Testis (tissue), 3 donors: ENCODE data around the gene PPP1R26. TPM values are rescaled to one million over a fixed set of nuclear protein-coding genes. Genes with fewer than 3 reads are reported as not detected.

Experiments
- DNase-seq: peaks from one replicate; pipeline ENCODE4 v3.0.0-alpha.2; 2019
- H3K27ac ChIP-seq, 2 donors: fragments of 200-600 bp; sonication (generic); one replicate each; pipeline ENCODE4 v1.5.1; 2019
- H3K27me3 ChIP-seq: fragments of 200-600 bp; sonication (generic); one replicate; pipeline ENCODE4 v1.5.1; 2019
- H3K36me3 ChIP-seq: fragments of 200-600 bp; sonication (generic); one replicate; pipeline ENCODE4 v1.5.1; 2017; ENCODE audit warnings: low read depth; ENCODE audit errors: missing control alignments
- H3K4me1 ChIP-seq: fragments of 200-600 bp; sonication (generic); one replicate; pipeline ENCODE4 v1.5.1; 2019
- H3K4me3 ChIP-seq, 2 donors: fragments of 200-600 bp; sonication (generic); one replicate each; pipeline ENCODE4 v1.5.1; 2017 to 2019
- H3K9me3 ChIP-seq: fragments of 200-600 bp; sonication (generic); one replicate; pipeline ENCODE4 v1.5.1; 2017
- CTCF ChIP-seq, 3 experiments: fragments of 450-650 bp in 2 of 3; fragments of 200-600 bp in 1 of 3; sonication (generic) in 1 of 3; IDR thresholded peaks; one replicate each; pipeline ENCODE4 v1.5.1; 2016 to 2019; ENCODE audit warnings: antibody characterized with exemption in 3 of 3, mild to moderate bottlenecking in 2 of 3, moderate library complexity in 1 of 3
- POLR2A ChIP-seq: fragments of 450-650 bp; IDR thresholded peaks from one replicate; pipeline ENCODE4 v1.6.1; 2017; ENCODE audit warnings: antibody characterized with exemption, mild to moderate bottlenecking, moderate library complexity
- WGBS, 2 donors: methylation state at CpG; one replicate each; pipeline ENCODE4 v1.1.5; 2018; 5-methylcytosine and 5-hydroxymethylcytosine counted together
- intact Hi-C: fragments of 100-400 bp; cut with DNase I; formaldehyde crosslinking; loops from one replicate; pipeline ENCODE4 v1.15.1; 2023; ENCODE audit warnings: low total_unique reads
- polyA plus RNA-seq: library from polyadenylated mRNA; stranded (reverse); fragments of 350-450 nt; fragmentation: Illumina TruSeq; extraction: RNeasy Lipid Tissue Mini Kit (QIAGEN cat#74804); gene quantifications from one replicate; pipeline ENCODE4 v1.2.3, GENCODE V29; 2014; ENCODE audit warnings: low read depth, low replicate concordance; ENCODE audit not compliant: insufficient read depth
- total RNA-seq, 2 donors: library from RNA; depleted of rRNA; stranded (reverse); fragments of >200 nt; gene quantifications; one replicate each; pipeline ENCODE4 v1.2.3, GENCODE V29; 2016

The PPP1R26 gene
- total and polyA plus RNA-seq, 3 donors from 2014 or later = 15.6 to 38.8 (median 33.1) TPM

- intact Hi-C loops = no loop called here
- DNase-seq = no peak
- WGBS, 2 donors = 39 to 45% methylated on average over 8 to 38 of the region's 38 CpGs
- no peak for TF ChIP-seq CTCF (IDR thresholded peaks at IDR 0.05)
- no peak for TF ChIP-seq POLR2A
- Histone ChIP-seq H3K27me3 (no peaks in the 10 kb centered on the region), H3K9me3 (no peaks in the 10 kb centered on the region), H3K4me3 (peak overlapping the region; percentile 77 to 90), H3K36me3 (no peaks in the 10 kb centered on the region), H3K27ac (peak overlapping the region in 1 of 2 donors; percentile 28), H3K4me1 (peaks cover 12% of the 10 kb centered on the region)
Measured at GRCh38 chr9:135501261-135502167, 21.9 kb downstream of the PPP1R26 start.

GRCh38 chr9:135502168-135502872 lies 22.7 kb downstream of the PPP1R26 start:
- H3K4me1 ChIP-seq = peaks cover 12% of the 10 kb centered on the region
- no peaks in the 10 kb centered on the region for H3K36me3 ChIP-seq
- no peaks in the 10 kb centered on the region for H3K27me3 ChIP-seq
- no peak overlapping the region for H3K27ac ChIP-seq
- no peak for DNase-seq
- no peak overlapping the region for H3K4me3 ChIP-seq
- 82 to 83% methylated on average over 13 to 15 of the region's 15 CpGs for WGBS, 2 donors
- TF ChIP-seq CTCF (IDR thresholded peaks at IDR 0.05) (no peak), POLR2A (no peak)
- no peaks in the 10 kb centered on the region for H3K9me3 ChIP-seq
- intact Hi-C loops = no loop called here

GRCh38 chr9:135502873-135503321 lies 23.3 kb downstream of the PPP1R26 start:
- WGBS, 2 donors = 82 to 92% methylated on average over 14 to 16 of the region's 16 CpGs
- Histone ChIP-seq H3K4me1 (peaks cover 12% of the 10 kb centered on the region), H3K4me3 (no peak overlapping the region), H3K36me3 (no peaks in the 10 kb centered on the region), H3K27ac (no peak overlapping the region), H3K27me3 (no peaks in the 10 kb centered on the region), H3K9me3 (no peaks in the 10 kb centered on the region)
- no peak for DNase-seq
- intact Hi-C loops = no loop called here
- TF ChIP-seq CTCF (IDR thresholded peaks at IDR 0.05) (no peak), POLR2A (no peak)

GRCh38 chr9:135503371-135504261 lies 24.0 kb downstream of the PPP1R26 start:
- Histone ChIP-seq H3K27ac (no peak overlapping the region), H3K4me1 (peaks cover 12% of the 10 kb centered on the region), H3K9me3 (no peaks in the 10 kb centered on the region), H3K4me3 (no peak overlapping the region), H3K36me3 (no peaks in the 10 kb centered on the region), H3K27me3 (no peaks in the 10 kb centered on the region)
- intact Hi-C loops = no loop called here
- WGBS, 2 donors = 80 to 85% methylated on average over 33 to 41 of the region's 41 CpGs
- DNase-seq = no peak
- TF ChIP-seq CTCF (IDR thresholded peaks at IDR 0.05) = no peak
- TF ChIP-seq POLR2A = no peak
